ENCODE results near the gene LONRF2. TPM values are rescaled to one million over a fixed set of nuclear protein-coding genes. Genes with fewer than 3 reads are reported as not detected.

Gene LONRF2
- total RNA-seq, 6 donors from 2014 or later = 3.0 to 7.9 (median 4.2) TPM

- ATAC-seq (ENCODE audit: low FRiP score in 2 of 2) (no peak), DNase-seq (no peak)
- Histone ChIP-seq H3K4me1 (no peaks in the 10 kb centered on the region), H3K9me3 (no peaks in the 10 kb centered on the region), H3K36me3 (no peaks in the 10 kb centered on the region), H3K27ac (no peak overlapping the region), H3K4me3 (no peak overlapping the region), H3K27me3 (no peaks in the 10 kb centered on the region)
- TF ChIP-seq EP300 (IDR thresholded peaks at IDR 0.05) (no peak), POLR2A (IDR thresholded peaks at IDR 0.05) (no peak), POLR2AphosphoS5 (IDR thresholded peaks at IDR 0.05) (no peak)
- TF ChIP-seq, protein P1, sequence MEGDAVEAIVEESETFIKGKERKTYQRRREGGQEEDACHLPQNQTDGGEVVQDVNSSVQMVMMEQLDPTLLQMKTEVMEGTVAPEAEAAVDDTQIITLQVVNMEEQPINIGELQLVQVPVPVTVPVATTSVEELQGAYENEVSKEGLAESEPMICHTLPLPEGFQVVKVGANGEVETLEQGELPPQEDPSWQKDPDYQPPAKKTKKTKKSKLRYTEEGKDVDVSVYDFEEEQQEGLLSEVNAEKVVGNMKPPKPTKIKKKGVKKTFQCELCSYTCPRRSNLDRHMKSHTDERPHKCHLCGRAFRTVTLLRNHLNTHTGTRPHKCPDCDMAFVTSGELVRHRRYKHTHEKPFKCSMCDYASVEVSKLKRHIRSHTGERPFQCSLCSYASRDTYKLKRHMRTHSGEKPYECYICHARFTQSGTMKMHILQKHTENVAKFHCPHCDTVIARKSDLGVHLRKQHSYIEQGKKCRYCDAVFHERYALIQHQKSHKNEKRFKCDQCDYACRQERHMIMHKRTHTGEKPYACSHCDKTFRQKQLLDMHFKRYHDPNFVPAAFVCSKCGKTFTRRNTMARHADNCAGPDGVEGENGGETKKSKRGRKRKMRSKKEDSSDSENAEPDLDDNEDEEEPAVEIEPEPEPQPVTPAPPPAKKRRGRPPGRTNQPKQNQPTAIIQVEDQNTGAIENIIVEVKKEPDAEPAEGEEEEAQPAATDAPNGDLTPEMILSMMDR (IDR thresholded peaks at IDR 0.05) = no peak
- 91 to 93% methylated on average over 9 of the region's 9 CpGs for WGBS, 2 donors
Observed at GRCh38 chr2:100270381-100271146, 51.7 kb downstream of the LONRF2 start.

- WGBS, 2 donors = 72 to 73% methylated on average over 5 of the region's 5 CpGs
- DNase-seq (no peak), ATAC-seq (ENCODE audit: low FRiP score in 2 of 2) (no peak)
- Histone ChIP-seq H3K4me1 (no peaks in the 10 kb centered on the region), H3K27ac (no peak overlapping the region), H3K4me3 (no peak overlapping the region), H3K36me3 (no peaks in the 10 kb centered on the region), H3K9me3 (no peaks in the 10 kb centered on the region), H3K27me3 (no peaks in the 10 kb centered on the region)
- TF ChIP-seq EP300 (IDR thresholded peaks at IDR 0.05) (no peak), POLR2AphosphoS5 (IDR thresholded peaks at IDR 0.05) (no peak), POLR2A (IDR thresholded peaks at IDR 0.05) (no peak)
- TF ChIP-seq, protein P1 (IDR thresholded peaks at IDR 0.05) = no peak
Observed at GRCh38 chr2:100269889-100270288, 52.4 kb downstream of the LONRF2 start.

DNA sequence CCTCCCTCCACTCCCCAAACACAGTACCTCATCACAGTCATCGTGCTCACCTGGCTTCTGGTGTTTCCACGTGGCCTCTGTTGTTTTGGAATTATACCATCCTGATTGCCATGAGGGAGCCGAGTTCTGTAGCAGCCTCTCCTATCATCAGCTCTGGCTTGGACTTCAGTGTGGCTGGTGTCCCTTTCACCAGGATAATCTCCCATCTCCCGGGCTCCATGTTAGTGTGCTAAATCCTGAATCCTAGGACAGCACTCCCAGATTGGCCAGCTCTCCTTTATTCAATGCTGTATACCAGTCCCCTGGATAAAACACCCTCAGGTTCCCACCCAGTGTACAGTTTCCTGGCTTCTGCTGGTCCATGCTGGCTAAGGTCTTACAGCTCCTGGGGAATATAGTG lies 53.3 kb downstream of the LONRF2 start:
- 79 to 82% methylated on average over 4 of the region's 4 CpGs for WGBS, 2 donors
- no peak for TF ChIP-seq POLR2AphosphoS5 (IDR thresholded peaks at IDR 0.05)
- TF ChIP-seq EP300 (IDR thresholded peaks at IDR 0.05) = no peak
- TF ChIP-seq, protein P1 (IDR thresholded peaks at IDR 0.05) = no peak
- TF ChIP-seq POLR2A (IDR thresholded peaks at IDR 0.05) = no peak
- DNase-seq = no peak

GRCh38 chr2:100267751-100268150 lies 54.5 kb downstream of the LONRF2 start:
- Histone ChIP-seq H3K9me3 (no peaks in the 10 kb centered on the region), H3K4me1 (no peaks in the 10 kb centered on the region), H3K27me3 (no peaks in the 10 kb centered on the region), H3K4me3 (no peak overlapping the region), H3K36me3 (no peaks in the 10 kb centered on the region), H3K27ac (no peak overlapping the region)
- no peak for DNase-seq
- no peak for ATAC-seq (ENCODE audit: low FRiP score in 2 of 2)
- 60 to 81% methylated on average over 2 of the region's 2 CpGs for WGBS, 2 donors
- TF ChIP-seq, protein P1 (IDR thresholded peaks at IDR 0.05) = no peak

More for the DNA sequence above, 53.3 kb downstream of the LONRF2 start:
- Histone ChIP-seq H3K27ac (no peak overlapping the region), H3K36me3 (no peaks in the 10 kb centered on the region), H3K4me3 (no peak overlapping the region), H3K27me3 (no peaks in the 10 kb centered on the region), H3K9me3 (no peaks in the 10 kb centered on the region), H3K4me1 (no peaks in the 10 kb centered on the region)
- no peak for ATAC-seq (ENCODE audit: low FRiP score in 2 of 2)

DNA sequence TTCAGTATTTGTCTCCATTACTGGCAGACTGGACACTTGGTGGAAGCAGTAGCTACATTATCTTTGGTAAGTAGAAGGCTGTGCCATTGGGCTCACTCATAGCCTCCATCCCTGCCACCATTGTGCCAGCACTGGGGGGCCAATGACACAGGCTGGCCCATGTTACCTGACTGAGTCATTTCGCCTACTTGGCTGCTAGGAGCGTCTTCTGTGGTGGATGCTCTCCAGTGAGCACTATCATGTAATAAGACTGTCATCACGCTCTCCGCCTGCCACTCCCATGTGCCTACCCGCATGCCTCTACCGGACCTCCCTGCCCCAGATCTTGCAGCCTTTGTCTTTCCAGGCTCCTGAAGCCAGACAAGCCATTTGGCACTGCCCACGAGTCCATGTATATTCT lies 56.2 kb downstream of the LONRF2 start:
- ATAC-seq (ENCODE audit: low FRiP score in 2 of 2) = no peak
- 96 to 97% methylated on average over 6 to 7 of the region's 7 CpGs for WGBS, 2 donors

More for the DNA sequence above, 56.2 kb downstream of the LONRF2 start:
- no peaks in the 10 kb centered on the region for H3K9me3 ChIP-seq
- DNase-seq = no peak
- H3K36me3 ChIP-seq = no peaks in the 10 kb centered on the region
- H3K27ac ChIP-seq = no peak overlapping the region
- TF ChIP-seq POLR2AphosphoS5 (IDR thresholded peaks at IDR 0.05) = no peak
- no peak for TF ChIP-seq POLR2A (IDR thresholded peaks at IDR 0.05)
- TF ChIP-seq EP300 (IDR thresholded peaks at IDR 0.05) = no peak
- TF ChIP-seq, protein P1 (IDR thresholded peaks at IDR 0.05) = no peak
- no peaks in the 10 kb centered on the region for H3K27me3 ChIP-seq
- no peak overlapping the region for H3K4me3 ChIP-seq
- no peaks in the 10 kb centered on the region for H3K4me1 ChIP-seq

Data from upper lobe of left lung (tissue), 6 donors.